ENCODE results near the gene LHFPL6.
A peak's percentile ranks its signal among the peaks of the same experiment; 100 is the strongest.

The LHFPL6 gene

GRCh38 chr13:39326469-39327171 is 276.4 kb downstream of the LHFPL6 start:
- H3K4me3 ChIP-seq (ENCODE audit: control insufficient read depth, low read depth, low read length): no peak overlapping the region
- TF ChIP-seq CTCF (conservative IDR thresholded peaks at IDR 0.05; ENCODE audit: control insufficient read depth, insufficient read depth, low read depth, low read length): no peak
- peak; percentile 79 for DNase-seq (ENCODE audit: low read depth)

- no peak for TF ChIP-seq CTCF (conservative IDR thresholded peaks at IDR 0.05; ENCODE audit: control insufficient read depth, insufficient read depth, low read depth, low read length)
- H3K4me3 ChIP-seq (ENCODE audit: control insufficient read depth, low read depth, low read length): no peak overlapping the region
- DNase-seq (ENCODE audit: low read depth): no peak
Observed at GRCh38 chr13:39324806-39325311, 278.1 kb downstream of the LHFPL6 start.

GRCh38 chr13:39322836-39323585 is 280.0 kb downstream of the LHFPL6 start:
- DNase-seq (ENCODE audit: low read depth): no peak
- TF ChIP-seq CTCF (conservative IDR thresholded peaks at IDR 0.05; ENCODE audit: control insufficient read depth, insufficient read depth, low read depth, low read length): no peak
- H3K4me3 ChIP-seq (ENCODE audit: control insufficient read depth, low read depth, low read length): no peak overlapping the region

GRCh38 chr13:39321574-39321973 is 281.4 kb downstream of the LHFPL6 start:
- DNase-seq (ENCODE audit: low read depth): peak; percentile 82
- no peak overlapping the region for H3K4me3 ChIP-seq (ENCODE audit: control insufficient read depth, low read depth, low read length)
- no peak for TF ChIP-seq CTCF (conservative IDR thresholded peaks at IDR 0.05; ENCODE audit: control insufficient read depth, insufficient read depth, low read depth, low read length)

- no peak for TF ChIP-seq CTCF (conservative IDR thresholded peaks at IDR 0.05; ENCODE audit: control insufficient read depth, insufficient read depth, low read depth, low read length)
- no peak overlapping the region for H3K4me3 ChIP-seq (ENCODE audit: control insufficient read depth, low read depth, low read length)
- no peak for DNase-seq (ENCODE audit: low read depth)
Observed at GRCh38 chr13:39318161-39318560, 284.8 kb downstream of the LHFPL6 start.

GRCh38 chr13:39317291-39317690 is 285.7 kb downstream of the LHFPL6 start:
- H3K4me3 ChIP-seq (ENCODE audit: control insufficient read depth, low read depth, low read length): no peak overlapping the region
- TF ChIP-seq CTCF (conservative IDR thresholded peaks at IDR 0.05; ENCODE audit: control insufficient read depth, insufficient read depth, low read depth, low read length): no peak
- DNase-seq (ENCODE audit: low read depth): peak; percentile 86

Measured in fibroblast of mammary gland (primary cell).